K562 (cell line): Measurements from ENCODE around the gene RAB13. TPM values are rescaled to one million over a fixed set of nuclear protein-coding genes. Genes with fewer than 3 reads are reported as not detected.

Experiments used
- ATAC-seq: fragments of 200-7000 bp; cut with Tn5 transposase; 3 replicates; pipeline ENCODE4 v1.9.1; 2020; ENCODE audit warnings: moderate library complexity
- BruUV-seq: library from RNA; stranded (reverse); fragments of 400-500 nt; replicated peaks from 2 replicates; lab custom pipeline; 2021; lab: Mats Ljungman, UMichigan
- CTCF ChIA-PET: fragments of 300-600 bp; formaldehyde crosslinking; extraction: SDS; loops from one replicate; lab custom pipeline; 2021; ENCODE audit warnings: low intra/inter-chr PET ratio; lab: Yijun Ruan, JAX
- POLR2A ChIA-PET: fragments of 300-600, 350-650 bp; sonication (Branson Sonifier 250); formaldehyde crosslinking; extraction: SDS; loops from one replicate; lab custom pipeline; 2021; ENCODE audit warnings: antibody characterized with exemption, inconsistent platforms; lab: Yijun Ruan, JAX
- DNase-seq, 4 experiments: peaks; one replicate each; pipeline versions ENCODE4 v3.0.0 to v3.0.0-alpha.2; 2011 to 2018; ENCODE audit warnings: low spot score in 3 of 4, mixed read lengths in 3 of 4; ENCODE audit errors: extremely low read depth in 1 of 4
- FAIRE-seq: peaks from 2 replicates; lab custom pipeline; 2011; peaks lifted over from hg19 to GRCh38; lab: Jason Lieb, UNC
- H2AFZ ChIP-seq: 2 replicates; pipeline ENCODE4 v1.6.0; 2011; ENCODE audit warnings: low read depth, low read length, control low read depth, inconsistent platforms
- H3K27ac ChIP-seq: fragments of 200-600 bp; 3 replicates; pipeline ENCODE4 v1.8.0; 2011; ENCODE audit warnings: low read depth, mild to moderate bottlenecking, control low read depth, inconsistent platforms, low read length, moderate library complexity, mixed read lengths; ENCODE audit errors: extremely low read depth
- H3K27me3 ChIP-seq, 2 experiments: fragments of 300-600 bp in 1 of 2; 2 replicates in 1 of 2; 3 replicates in 1 of 2; pipeline versions ENCODE4 v1.6.0 to v1.8.0; 2011; ENCODE audit warnings: inconsistent platforms in 2 of 2, low read length in 2 of 2, mild to moderate bottlenecking in 1 of 2, mixed read lengths in 1 of 2, moderate library complexity in 1 of 2; ENCODE audit not compliant: control insufficient read depth in 2 of 2, insufficient read depth in 2 of 2
- H3K36me3 ChIP-seq: fragments of 300-600 bp; 3 replicates; pipeline ENCODE4 v1.8.0; 2011; ENCODE audit warnings: mild to moderate bottlenecking, low read length, inconsistent platforms; ENCODE audit not compliant: control insufficient read depth, insufficient read depth
- H3K4me1 ChIP-seq, 2 experiments: fragments of 200-600 bp in 1 of 2; replicated peaks in 1 of 2; 2 replicates in 1 of 2; 3 replicates in 1 of 2; pipeline versions ENCODE4 v1.5.1 to v1.8.0; 2011; ENCODE audit warnings: inconsistent platforms in 2 of 2, low read length in 2 of 2, mild to moderate bottlenecking in 1 of 2, mixed read lengths in 1 of 2, moderate library complexity in 1 of 2; ENCODE audit not compliant: control insufficient read depth in 2 of 2, insufficient read depth in 2 of 2
- H3K4me2 ChIP-seq: 2 replicates; pipeline ENCODE4 v1.6.1; 2011; ENCODE audit warnings: low read length, control low read depth, inconsistent platforms, mixed read lengths; ENCODE audit not compliant: insufficient read depth
- H3K4me3 ChIP-seq: fragments of 200-600 bp; sonication (generic), shearing (Covaris generic); 2 replicates; pipeline ENCODE4 v1.5.1; 2016; ENCODE audit warnings: control low read depth, inconsistent platforms
- H3K79me2 ChIP-seq: fragments of 200-600 bp; 3 replicates; pipeline ENCODE4 v1.8.0; 2011; ENCODE audit warnings: low read length, inconsistent platforms; ENCODE audit not compliant: control insufficient read depth, insufficient read depth
- H3K9ac ChIP-seq, 2 experiments: 2 replicates each; pipeline versions ENCODE4 v1.6.0 to v1.6.1; 2011; ENCODE audit warnings: low read depth in 2 of 2, low read length in 2 of 2, control low read depth in 1 of 2, inconsistent platforms in 1 of 2, mild to moderate bottlenecking in 1 of 2, mixed read lengths in 1 of 2; ENCODE audit not compliant: insufficient read depth in 1 of 2
- H3K9me1 ChIP-seq: one replicate; pipeline ENCODE4 v1.6.0; 2011; ENCODE audit warnings: inconsistent platforms, mild to moderate bottlenecking, low read length, moderate library complexity; ENCODE audit not compliant: control insufficient read depth, insufficient read depth
- H3K9me3 ChIP-seq: replicated peaks from 2 replicates; pipeline ENCODE4 v1.5.1; 2011; ENCODE audit warnings: low read depth, low read length, inconsistent platforms; ENCODE audit not compliant: control insufficient read depth, insufficient read depth
- H4K20me1 ChIP-seq: replicated peaks from 2 replicates; pipeline ENCODE4 v1.6.1; 2011; ENCODE audit warnings: low read length, inconsistent platforms, mixed read lengths; ENCODE audit not compliant: control insufficient read depth, insufficient read depth
- AFF1 ChIP-seq, 2 experiments: fragments of 450-650 bp; IDR thresholded peaks; 2 replicates each; pipeline ENCODE4 v1.6.1; 2018; ENCODE audit warnings: mild to moderate bottlenecking in 2 of 2, low read depth in 1 of 2; ENCODE audit not compliant: partially characterized antibody in 2 of 2
- ATF7 ChIP-seq: fragments of 450-650 bp; IDR thresholded peaks from 2 replicates; pipeline ENCODE4 v1.7.1; 2014; ENCODE audit warnings: mild to moderate bottlenecking, moderate library complexity
- CHAMP1 ChIP-seq: fragments of 450-650 bp; IDR thresholded peaks from 2 replicates; pipeline ENCODE4 v1.6.1; 2016; ENCODE audit warnings: mild to moderate bottlenecking
- ERF ChIP-seq: fragments of 450-650 bp; formaldehyde crosslinking; IDR thresholded peaks from 2 replicates; pipeline ENCODE4 v1.4.0; 2020; ENCODE audit warnings: mild to moderate bottlenecking, mixed read lengths
- FOXA1 ChIP-seq: fragments of 450-650 bp; IDR thresholded peaks from 2 replicates; pipeline ENCODE4 v1.6.1; 2016; ENCODE audit warnings: mild to moderate bottlenecking, borderline replicate concordance
- MNT ChIP-seq, 2 experiments: fragments of 450-650 bp; conservative IDR thresholded peaks; 2 replicates each; pipeline ENCODE4 v1.6.1; 2017; ENCODE audit warnings: mild to moderate bottlenecking in 2 of 2, moderate library complexity in 2 of 2
- NCOR1 ChIP-seq: fragments of 450-650 bp; IDR thresholded peaks from 2 replicates; pipeline ENCODE4 v1.6.1; 2016; ENCODE audit warnings: mild to moderate bottlenecking, moderate library complexity
- NR3C1 ChIP-seq: sonication (generic); formaldehyde crosslinking; IDR thresholded peaks from 2 replicates; pipeline ENCODE4 v1.8.1; 2022; ENCODE audit warnings: missing genetic modification reagents
- RBFOX2 ChIP-seq: fragments of 200-400 bp; formaldehyde crosslinking; IDR thresholded peaks from 2 replicates; pipeline ENCODE4 v1.6.1; 2017; ENCODE audit warnings: low read depth, mild to moderate bottlenecking, low read length, moderate library complexity
- SMAD2 ChIP-seq: fragments of 150-350 bp; IDR thresholded peaks from 2 replicates; pipeline ENCODE4 v1.6.1; 2014; ENCODE audit warnings: low read depth, mild to moderate bottlenecking, low read length
- TAF15 ChIP-seq: fragments of 200-400 bp; formaldehyde crosslinking; IDR thresholded peaks from 2 replicates; pipeline ENCODE4 v1.6.1; 2017; ENCODE audit warnings: mild to moderate bottlenecking, low read depth, low read length, moderate library complexity
- TCF15 ChIP-seq: fragments of 250-450 bp; sonication (Bioruptor Pico); IDR thresholded peaks from 2 replicates; pipeline ENCODE4 v1.8.0; 2022; ENCODE audit warnings: moderate library complexity, mild to moderate bottlenecking, inconsistent platforms
- ZNF76 ChIP-seq: fragments of 250-450 bp; sonication (Bioruptor Pico); IDR thresholded peaks from 2 replicates; pipeline ENCODE4 v1.4.0; 2020; ENCODE audit warnings: mild to moderate bottlenecking, moderate library complexity, borderline replicate concordance
- WGBS: fragments of 100-300 bp; shearing (Covaris generic); methylation state at CpG from one replicate; pipeline ENCODE4 v1.1.6; 2016; ENCODE audit warnings: low coverage, mixed read lengths; ENCODE audit not compliant: insufficient coverage; ENCODE audit errors: missing lambda C conversion rate; 5-methylcytosine and 5-hydroxymethylcytosine counted together
- in situ Hi-C: fragments of 300-500 bp; cut with MboI; formaldehyde crosslinking; loops from 4 replicates; pipeline ENCODE4 v1.15.0; 2018; ENCODE audit warnings: inconsistent platforms, mixed read lengths
- intact Hi-C: fragments of 100-400 bp; cut with micrococcal nuclease; formaldehyde crosslinking; loops from 2 replicates; pipeline ENCODE4 v1.14.2; 2022
- polyA plus RNA-seq, 8 experiments: library from polyadenylated mRNA; depleted of rRNA in 4 of 8; stranded (reverse) in 5 of 8; unstranded in 3 of 8; fragments of >200 nt; fragmentation: Nextera tagmentation in 2 of 8; fragmentation: Illumina TruSeq in 1 of 8; extraction: Ambion mirVana in 2 of 8; extraction: Trizol in 1 of 8; gene quantifications; 2 replicates each; pipeline versions ENCODE4 v1.2.1 to v1.2.3, GENCODE V29; 2011 to 2014; ENCODE audit warnings: inconsistent platforms in 1 of 8, missing spikeins in 1 of 8
- total RNA-seq, 7 experiments: library from RNA; depleted of rRNA in 6 of 7; stranded (reverse); fragments of >200 nt in 6 of 7; fragmentation: Illumina TruSeq in 2 of 7; extraction: Trizol in 2 of 7; gene quantifications; 2 replicates each; pipeline versions ENCODE4 v1.2.1 to v1.2.3, GENCODE V29; 2011 to 2021; ENCODE audit warnings: low replicate concordance in 1 of 7

Gene RAB13
- total and polyA plus RNA-seq, 9 of the 15 experiments (the other 6 are each of a cell fraction or from before 2014, with no cell fraction given) = 22.3 to 100 (median 39.8) TPM

- Histone ChIP-seq H3K4me2 (peak overlapping the region; percentile 94), H3K9ac (peak overlapping the region; percentile 89 to 93), H3K27me3 (no peaks in the 10 kb centered on the region), H2AFZ (peak overlapping the region; percentile 65), H4K20me1 (no peaks in the 10 kb centered on the region), H3K4me3 (peak overlapping the region; percentile 55), H3K9me3 (no peaks in the 10 kb centered on the region), H3K9me1 (no peaks in the 10 kb centered on the region), H3K4me1 (peaks cover 5 to 14% of the 10 kb centered on the region in 2 experiments; a peak in 4 of 5 replicates), H3K79me2 (peaks cover 15% of the 10 kb centered on the region), H3K27ac (peak overlapping the region; percentile 75), H3K36me3 (peaks cover 21% of the 10 kb centered on the region; the same call in 2 of the 3 replicates)
- ATAC-seq = peak; percentile 26
- POLR2A ChIA-PET = interaction anchor here (0.8 to 2.8 kb wide), 9 partner anchors 8 to 327 kb away, joined by 3 to 16 read pairs (median 6); partner anchors contain the start of genes CREB3L4, DENND4B, JTB and SNAPIN
- FAIRE-seq = peak; percentile 64
- no TSS peak for BruUV-seq
- DNase-seq = peak; percentile 60 to 80 (median 67)
- intact Hi-C loops = loop anchor here (5.0 to 10.0 kb wide), 5 partner anchors 38 to 631 kb away; partner anchors contain the start of genes DENND4B, ILF2 and S100A9
- in situ Hi-C loops = loop anchor here (5.0 to 10.0 kb wide), 3 partner anchors 188 to 481 kb away; partner anchors contain the start of gene NPR1
- WGBS = 5% methylated on average over 7 of the region's 7 CpGs
- CTCF ChIA-PET = interaction anchor here (1.4 kb wide), 1 partner anchor 189 kb away, joined by 8 read pairs; no protein-coding TSS in a partner anchor
- TF ChIP-seq CHAMP1 = no peak
- no peak for TF ChIP-seq FOXA1
- TF ChIP-seq ZNF76 = no peak
- no peak for TF ChIP-seq ERF (CRISPR knock-in tag)
- TF ChIP-seq RBFOX2 = peak; percentile 35; the same call in 1 of the 2 replicates
- no peak for TF ChIP-seq NR3C1 (CRISPR knock-in tag)
- TF ChIP-seq AFF1 (IDR thresholded peaks at IDR 0.05; ENCODE audit: low read depth in 1 of 2, partially characterized antibody in 2 of 2) = peak in 1 of 2 experiments; percentile 37
- no peak for TF ChIP-seq SMAD2
- TF ChIP-seq MNT (conservative IDR thresholded peaks at IDR 0.05) = peak in 1 of 2 experiments; percentile 46; a peak in 1 of 4 replicates
- no peak for TF ChIP-seq NCOR1
- no peak for TF ChIP-seq TCF15 (CRISPR knock-in tag)
- no peak for TF ChIP-seq TAF15
- TF ChIP-seq ATF7 = no peak
These were observed 712 bp downstream of the RAB13 start for GRCh38 chr1:153985341-153985912.
